Activated CD4-positive, alpha-beta T cell treated with anti-CD3 and anti-CD28 coated beads, Interleukin-2, amount 10 ng/mL, durations not matched to agents 7 days and 5 days (primary cell): Measurements from ENCODE around the gene TAP2. TPM values are rescaled to one million over a fixed set of nuclear protein-coding genes. Genes with fewer than 3 reads are reported as not detected.

ENCODE experiments used
- CTCF ChIA-PET: fragments of 350-600 bp; sonication (Branson Sonifier 250); formaldehyde crosslinking; loops from one replicate; lab custom pipeline; 2021; ENCODE audit warnings: antibody characterized with exemption; lab: Charles Lee
- POLR2A ChIA-PET: fragments of 350-600 bp; sonication (Branson Sonifier 250); formaldehyde crosslinking; loops from one replicate; lab custom pipeline; 2021; ENCODE audit warnings: antibody characterized with exemption; lab: Charles Lee
- DNase-seq: peaks from one replicate; pipeline ENCODE4 v3.0.0-alpha.2; 2020
- H3K27ac Mint-ChIP-seq: one replicate; pipeline ENCODE4 v1.8.0; 2021; ENCODE audit warnings: mild to moderate bottlenecking, moderate library complexity, mixed read lengths
- H3K27me3 Mint-ChIP-seq: one replicate; pipeline ENCODE4 v1.8.0; 2021; ENCODE audit warnings: mixed read lengths
- H3K36me3 Mint-ChIP-seq: one replicate; pipeline ENCODE4 v1.8.0; 2021; ENCODE audit warnings: low read depth, mixed read lengths
- H3K4me1 Mint-ChIP-seq: one replicate; pipeline ENCODE4 v1.8.0; 2021; ENCODE audit warnings: mixed read lengths
- H3K4me3 Mint-ChIP-seq: one replicate; pipeline ENCODE4 v1.8.0; 2021; ENCODE audit warnings: mild to moderate bottlenecking, moderate library complexity, mixed read lengths
- H3K9me3 Mint-ChIP-seq: one replicate; pipeline ENCODE4 v1.8.0; 2021; ENCODE audit warnings: mixed read lengths
- total RNA-seq, 2 experiments: library from RNA; stranded (reverse); gene quantifications; one replicate each; pipeline ENCODE4 v1.2.3, GENCODE V29; 2021

TAP2 gene
- total RNA-seq, 2 experiments from 2014 or later: 332 to 337 TPM

DNA sequence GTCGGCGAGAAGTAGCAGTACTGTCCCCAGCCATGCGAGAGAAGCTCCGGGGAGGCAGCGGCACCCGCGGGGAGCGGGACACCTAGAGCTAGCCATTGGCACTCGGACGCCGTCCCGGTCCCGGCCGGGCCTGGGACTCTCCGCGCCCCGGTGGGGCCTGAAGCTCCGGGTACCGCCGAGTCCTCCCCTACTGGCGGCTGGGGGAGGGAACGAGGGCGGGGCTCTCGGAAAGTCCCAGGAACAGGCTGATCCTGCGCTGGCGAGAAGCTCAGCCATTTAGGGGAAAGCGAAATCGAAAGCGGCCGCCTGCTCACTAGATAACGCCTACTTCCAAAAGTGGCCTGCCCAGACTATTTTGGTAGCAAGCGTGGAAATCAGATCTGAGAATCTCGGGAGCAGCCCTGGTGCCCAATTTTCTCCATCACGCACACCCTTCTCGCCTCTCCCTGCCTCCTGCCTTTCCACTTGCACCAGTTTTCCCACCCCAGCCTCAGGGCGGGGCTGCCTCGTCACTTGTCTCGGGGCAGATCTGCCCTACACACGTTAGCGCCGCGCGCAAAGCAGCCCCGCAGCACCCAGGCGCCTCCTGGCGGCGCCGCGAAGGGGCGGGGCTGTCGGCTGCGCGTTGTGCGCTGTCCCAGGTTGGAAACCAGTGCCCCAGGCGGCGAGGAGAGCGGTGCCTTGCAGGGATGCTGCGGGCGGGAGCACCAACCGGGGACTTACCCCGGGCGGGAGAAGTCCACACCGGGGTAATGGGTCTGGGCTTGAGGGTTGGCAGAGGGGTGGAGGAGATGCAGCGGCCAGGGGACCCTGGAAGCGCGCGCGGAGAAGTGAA, 15.2 kb upstream of the TAP2 start, which contains the start of the genes PSMB9 and TAP1:
PSMB9 (plus strand) TSS at position 652 of the 835 bp plus-strand sequence; CDS start at position 690, 38 bp downstream.
TAP1 (minus strand) TSS at position 164 of the 835 bp plus-strand sequence; CDS start at position 96, 68 bp downstream.
- peaks cover 62% of the 10 kb centered on the region for H3K4me1 Mint-ChIP-seq
- POLR2A ChIA-PET: interaction anchor here (0.5 to 2.9 kb wide), 9 partner anchors 9 to 120 kb away, joined by 3 to 54 read pairs (median 4); partner anchors contain the start of genes PSMB8 and TAP2
- H3K4me3 Mint-ChIP-seq: peak within 1 kb of the TSS; percentile 98

DNA sequence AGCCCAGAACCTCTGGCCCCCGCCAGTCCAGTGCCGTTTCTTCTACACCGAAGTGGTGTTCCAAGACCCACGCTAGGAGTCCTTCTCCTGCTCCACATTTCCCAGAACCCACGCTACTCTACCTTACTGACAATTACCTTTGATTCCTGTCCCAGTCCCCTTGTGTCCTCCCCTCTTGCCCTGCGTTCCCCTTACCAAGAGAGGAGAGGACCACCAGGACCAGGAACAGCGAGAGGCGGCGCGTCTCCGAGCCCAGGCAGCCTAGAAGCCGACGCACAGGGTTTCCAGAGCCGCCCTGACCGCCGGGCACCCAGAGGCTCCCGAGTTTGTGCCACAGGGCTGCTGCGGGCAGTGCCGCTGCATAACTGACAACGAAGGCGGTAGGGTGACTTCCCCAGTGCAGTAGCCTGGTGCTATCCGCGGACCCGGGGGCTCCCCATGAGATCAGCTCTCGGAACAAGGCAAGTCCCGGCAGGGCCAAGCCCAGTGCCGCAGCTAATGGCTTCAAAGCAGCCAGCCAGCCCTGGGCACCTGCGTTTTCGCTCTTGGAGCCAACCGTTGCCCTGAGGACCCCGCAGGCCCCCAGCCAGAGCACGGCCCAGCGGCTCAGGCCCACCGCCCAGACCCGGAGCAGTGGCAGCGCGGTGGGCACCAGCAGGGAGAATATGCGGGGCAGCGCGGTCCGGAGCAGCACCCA, 14.5 kb upstream of the TAP2 start:
- H3K4me1 Mint-ChIP-seq: peaks cover 63% of the 10 kb centered on the region
- ChIA-PET POLR2A (interaction anchor here (0.5 to 2.9 kb wide), 8 partner anchors 8 to 121 kb away, joined by 3 to 54 read pairs (median 4); partner anchors contain the start of genes PSMB8 and TAP2), CTCF (interaction anchor here (0.8 to 8.0 kb wide), 11 partner anchors 9 to 395 kb away, joined by 3 to 171 read pairs (median 6); partner anchors contain the start of genes HLA-DMA, PSMB8 and TAP2)
- peaks cover 84% of the 10 kb centered on the region for H3K36me3 Mint-ChIP-seq
- peak overlapping the region; percentile 98 for H3K4me3 Mint-ChIP-seq
- no peaks in the 10 kb centered on the region for H3K9me3 Mint-ChIP-seq
- H3K27me3 Mint-ChIP-seq: no peaks in the 10 kb centered on the region
- peak overlapping the region; percentile 97 for H3K27ac Mint-ChIP-seq
- peak; percentile 44 for DNase-seq

More for the DNA sequence above, 15.2 kb upstream of the TAP2 start, which contains the start of the genes PSMB9 and TAP1:
- CTCF ChIA-PET: interaction anchor here (0.7 to 8.0 kb wide), 12 partner anchors 10 to 394 kb away, joined by 3 to 171 read pairs (median 6); partner anchors contain the start of genes HLA-DMA, PSMB8 and TAP2
- H3K27ac Mint-ChIP-seq: peak within 1 kb of the TSS; percentile 100
- no peaks in the 10 kb centered on the region for H3K9me3 Mint-ChIP-seq
- no peaks in the 10 kb centered on the region for H3K27me3 Mint-ChIP-seq
- DNase-seq: peak; percentile 97
- H3K36me3 Mint-ChIP-seq: peaks cover 84% of the 10 kb centered on the region

DNA sequence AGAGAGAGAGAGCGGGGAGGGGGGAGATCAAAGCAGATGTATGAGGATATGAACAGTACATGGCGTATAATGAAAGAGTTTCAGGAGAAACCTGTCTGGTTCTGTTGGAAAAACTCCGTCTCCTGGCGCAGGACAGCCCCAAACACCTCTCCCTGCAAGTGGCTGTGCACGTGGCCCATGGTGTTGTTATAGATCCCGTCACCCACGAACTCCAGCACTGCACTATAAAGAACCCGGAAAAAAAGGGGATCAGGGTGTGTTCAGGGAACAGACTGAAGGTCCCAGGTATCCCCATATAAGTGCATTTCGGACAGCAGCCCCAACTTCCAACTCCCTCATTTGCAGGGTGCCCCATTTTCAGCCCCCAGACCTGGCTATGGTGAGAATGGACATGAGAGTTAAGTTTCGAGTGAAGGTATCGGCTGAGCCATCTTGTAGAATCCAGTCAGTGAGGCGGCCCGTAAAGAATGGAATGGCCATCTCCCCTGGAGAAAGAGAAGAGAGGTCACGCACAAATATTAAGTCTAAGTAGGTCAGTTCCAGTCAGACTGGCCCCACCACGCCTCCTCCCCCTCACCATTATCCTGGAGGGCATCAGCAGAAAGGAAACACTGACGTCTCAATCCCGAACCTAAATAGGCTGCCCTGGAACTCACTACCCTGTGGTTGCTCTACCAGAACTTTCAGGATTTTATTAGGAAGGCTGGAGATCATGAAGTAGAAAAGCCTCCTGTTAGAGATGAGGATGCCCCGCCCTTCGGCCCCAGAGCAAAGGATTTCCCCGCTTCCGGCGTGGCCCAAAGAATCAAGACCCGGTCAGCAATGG, 13.7 kb upstream of the TAP2 start:
- POLR2A ChIA-PET: interaction anchor here (2.2 kb wide), 1 partner anchor 13 kb away, joined by 37 read pairs; the partner anchor contains the start of gene TAP2
- CTCF ChIA-PET: interaction anchor here (1.4 to 8.0 kb wide), 7 partner anchors 8 to 133 kb away, joined by 6 to 171 read pairs (median 22); partner anchors contain the start of genes PSMB8 and TAP2
- no peak for DNase-seq
- Mint-ChIP-seq H3K4me3 (peak overlapping the region; percentile 98), H3K36me3 (peaks cover 84% of the 10 kb centered on the region), H3K9me3 (no peaks in the 10 kb centered on the region), H3K4me1 (peaks cover 63% of the 10 kb centered on the region), H3K27ac (peak overlapping the region; percentile 97), H3K27me3 (no peaks in the 10 kb centered on the region)

DNA sequence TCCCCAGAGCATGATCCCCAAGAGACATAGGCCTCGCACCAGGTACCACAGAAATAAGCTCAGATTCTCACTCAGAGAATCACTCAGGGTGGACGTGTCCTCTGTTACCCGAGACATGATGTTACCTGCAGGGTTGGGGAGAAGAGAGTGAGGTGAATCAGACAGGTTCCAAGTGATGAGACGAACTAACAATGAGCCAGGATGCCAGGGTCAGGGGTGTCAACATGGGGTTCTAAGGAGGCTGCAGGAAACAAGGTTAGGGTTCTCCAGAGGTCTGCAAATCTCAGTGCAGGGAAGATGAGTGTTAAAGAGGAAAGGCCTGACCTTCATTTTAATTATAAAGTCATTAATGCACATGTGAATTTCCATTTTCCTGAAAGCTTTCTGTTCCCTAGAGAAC, 12.5 kb upstream of the TAP2 start:
- Mint-ChIP-seq H3K27me3 (no peaks in the 10 kb centered on the region), H3K9me3 (no peaks in the 10 kb centered on the region), H3K27ac (peak overlapping the region; percentile 97), H3K4me3 (peak overlapping the region; percentile 98), H3K36me3 (peaks cover 84% of the 10 kb centered on the region), H3K4me1 (peaks cover 63% of the 10 kb centered on the region)
- ChIA-PET POLR2A (interaction anchor here (1.2 kb wide), 1 partner anchor 13 kb away, joined by 3 read pairs; the partner anchor contains the start of gene TAP2), CTCF (interaction anchor here (0.8 to 3.7 kb wide), 7 partner anchors 9 to 120 kb away, joined by 3 to 32 read pairs (median 4); partner anchors contain the start of gene TAP2)
- DNase-seq: no peak

GRCh38 chr6:32849126-32849525, 10.6 kb upstream of the TAP2 start:
- H3K36me3 Mint-ChIP-seq: peaks cover 84% of the 10 kb centered on the region
- ChIA-PET POLR2A (no interaction called here), CTCF (interaction anchor here (1.1 to 3.7 kb wide), 2 partner anchors 10 to 558 kb away, joined by 3 to 32 read pairs; partner anchors contain the start of gene TAP2)
- DNase-seq: no peak
- H3K4me1 Mint-ChIP-seq: peaks cover 62% of the 10 kb centered on the region
- H3K27me3 Mint-ChIP-seq: no peaks in the 10 kb centered on the region
- no peaks in the 10 kb centered on the region for H3K9me3 Mint-ChIP-seq
- H3K27ac Mint-ChIP-seq: peak overlapping the region; percentile 100
- H3K4me3 Mint-ChIP-seq: peak overlapping the region; percentile 99

- peak overlapping the region; percentile 100 for H3K27ac Mint-ChIP-seq
- POLR2A ChIA-PET: no interaction called here
- H3K4me3 Mint-ChIP-seq: peak overlapping the region; percentile 99
Measured at GRCh38 chr6:32847795-32848194, 9.3 kb upstream of the TAP2 start.

GRCh38 chr6:32847004-32847403, 8.5 kb upstream of the TAP2 start:
- POLR2A ChIA-PET: no interaction called here
- peaks cover 96% of the 10 kb centered on the region for H3K36me3 Mint-ChIP-seq
- DNase-seq: no peak
- peaks cover 71% of the 10 kb centered on the region for H3K4me1 Mint-ChIP-seq
- CTCF ChIA-PET: interaction anchor here (2.2 to 7.1 kb wide), 5 partner anchors 8 to 138 kb away, joined by 11 to 88 read pairs (median 12); partner anchors contain the start of genes PSMB9, TAP1 and TAP2
- H3K27ac Mint-ChIP-seq: peak overlapping the region; percentile 100
- H3K4me3 Mint-ChIP-seq: peak overlapping the region; percentile 99
- no peaks in the 10 kb centered on the region for H3K9me3 Mint-ChIP-seq
- no peaks in the 10 kb centered on the region for H3K27me3 Mint-ChIP-seq

More at GRCh38 chr6:32847795-32848194, 9.3 kb upstream of the TAP2 start:
- Mint-ChIP-seq H3K36me3 (peaks cover 96% of the 10 kb centered on the region), H3K9me3 (no peaks in the 10 kb centered on the region), H3K27me3 (no peaks in the 10 kb centered on the region), H3K4me1 (peaks cover 66% of the 10 kb centered on the region)
- DNase-seq: no peak
- CTCF ChIA-PET: interaction anchor here (2.6 kb wide), 1 partner anchor 10 kb away, joined by 12 read pairs; the partner anchor contains the start of gene TAP2

DNA sequence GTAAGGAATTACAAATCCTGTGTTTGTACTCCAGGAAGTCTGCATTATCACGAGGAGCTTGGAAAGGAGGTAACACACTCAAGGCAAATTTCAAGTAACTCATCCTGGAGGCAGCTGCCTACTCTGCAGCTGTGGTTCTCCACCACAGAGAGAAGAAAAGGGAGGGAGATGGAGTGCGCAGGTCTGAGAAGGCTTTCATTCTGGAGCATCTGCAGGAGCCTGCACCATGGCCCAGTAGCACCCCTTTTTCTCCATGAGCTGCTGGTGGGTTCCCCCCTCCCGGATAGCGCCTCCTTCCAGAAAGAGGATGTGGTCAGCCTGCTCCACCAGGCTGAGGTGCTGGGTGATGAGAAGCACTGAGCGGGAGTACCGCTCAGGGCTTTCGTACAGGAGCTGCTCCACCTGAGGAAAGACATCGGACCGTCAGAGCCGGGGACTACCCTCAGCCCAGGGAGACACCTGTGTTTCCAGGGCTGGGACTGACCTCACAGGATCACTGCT, 6.9 kb upstream of the TAP2 start:
- Mint-ChIP-seq H3K9me3 (no peaks in the 10 kb centered on the region), H3K4me3 (peak overlapping the region; percentile 99)
- CTCF ChIA-PET: interaction anchor here (0.9 to 7.1 kb wide), 10 partner anchors 7 to 139 kb away, joined by 3 to 88 read pairs (median 9); partner anchors contain the start of genes PSMB9, TAP1 and TAP2

GRCh38 chr6:32844839-32845383, 6.4 kb upstream of the TAP2 start:
- H3K4me1 Mint-ChIP-seq: peaks cover 73% of the 10 kb centered on the region
- POLR2A ChIA-PET: interaction anchor here (0.6 to 2.8 kb wide), 10 partner anchors 9 to 654 kb away, joined by 3 to 54 read pairs (median 4); partner anchors contain the start of genes PSMB9 and TAP1
- no peaks in the 10 kb centered on the region for H3K9me3 Mint-ChIP-seq
- DNase-seq: no peak
- H3K4me3 Mint-ChIP-seq: peak overlapping the region; percentile 99
- CTCF ChIA-PET: interaction anchor here (0.7 to 7.1 kb wide), 14 partner anchors 11 to 1150 kb away, joined by 3 to 88 read pairs (median 4); partner anchors contain the start of genes HLA-DMA, PSMB9 and TAP1
- H3K36me3 Mint-ChIP-seq: peaks cover 96% of the 10 kb centered on the region
- no peaks in the 10 kb centered on the region for H3K27me3 Mint-ChIP-seq
- H3K27ac Mint-ChIP-seq: peak overlapping the region; percentile 100

More for the DNA sequence above, 6.9 kb upstream of the TAP2 start:
- H3K36me3 Mint-ChIP-seq: peaks cover 96% of the 10 kb centered on the region
- H3K4me1 Mint-ChIP-seq: peaks cover 73% of the 10 kb centered on the region
- POLR2A ChIA-PET: interaction anchor here (0.6 to 2.8 kb wide), 5 partner anchors 8 to 415 kb away, joined by 3 to 54 read pairs (median 9); partner anchors contain the start of genes PSMB9 and TAP1
- peak overlapping the region; percentile 100 for H3K27ac Mint-ChIP-seq
- peak; percentile 64 for DNase-seq
- no peaks in the 10 kb centered on the region for H3K27me3 Mint-ChIP-seq
